Jurkat, Clone E6-1 (cell line): ENCODE data around the gene PRDM16.
"Not testable (repeated sequence)": the region's sequence is repeated elsewhere in the genome, so short reads cannot be mapped to it uniquely, and the experiment has no call there.

Experiments
- DNase-seq: peaks from one replicate; pipeline ENCODE4 v3.0.0-alpha.2; 2011; ENCODE audit warnings: low read depth, low spot score
- H3K4me3 ChIP-seq: 2 replicates; pipeline ENCODE4 v1.5.1; 2011; ENCODE audit warnings: mild to moderate bottlenecking, low read length, control low read depth, moderate library complexity

Gene PRDM16

GRCh38 chr1:3077081-3077480 lies 8.1 kb downstream of the PRDM16 start:
- H3K4me3 ChIP-seq, result no peak overlapping the region
- no peak for DNase-seq

GRCh38 chr1:3077561-3077960 lies 8.6 kb downstream of the PRDM16 start:
- H3K4me3 ChIP-seq, result no peak overlapping the region
- no peak for DNase-seq

- no peak for DNase-seq
Observed at GRCh38 chr1:3078430-3078861, 9.4 kb downstream of the PRDM16 start.

GRCh38 chr1:3078871-3079270 lies 9.9 kb downstream of the PRDM16 start:
- H3K4me3 ChIP-seq, result no peak overlapping the region
- no peak for DNase-seq

More at GRCh38 chr1:3078430-3078861, 9.4 kb downstream of the PRDM16 start:
- no peak overlapping the region for H3K4me3 ChIP-seq

- DNase-seq, result no peak
- H3K4me3 ChIP-seq, result no peak overlapping the region
Observed at GRCh38 chr1:3079381-3080052, 10.5 kb downstream of the PRDM16 start.

GRCh38 chr1:3080053-3080955 lies 11.3 kb downstream of the PRDM16 start:
- H3K4me3 ChIP-seq, result no peak overlapping the region
- no peak for DNase-seq

GRCh38 chr1:3081171-3081683 lies 12.2 kb downstream of the PRDM16 start:
- no peak overlapping the region for H3K4me3 ChIP-seq
- no peak for DNase-seq

GRCh38 chr1:3082051-3082450 lies 13.0 kb downstream of the PRDM16 start:
- no peak overlapping the region for H3K4me3 ChIP-seq
- no peak for DNase-seq

- DNase-seq, result no peak
- H3K4me3 ChIP-seq, result no peak overlapping the region
Observed at GRCh38 chr1:3082571-3083516, 13.8 kb downstream of the PRDM16 start.

GRCh38 chr1:3084154-3084553 lies 15.2 kb downstream of the PRDM16 start:
- no peak overlapping the region for H3K4me3 ChIP-seq
- DNase-seq, result no peak

- no peak overlapping the region for H3K4me3 ChIP-seq
- no peak for DNase-seq
Observed at GRCh38 chr1:3084726-3085125, 15.7 kb downstream of the PRDM16 start.

GRCh38 chr1:3085721-3086120 lies 16.7 kb downstream of the PRDM16 start:
- DNase-seq, result no peak
- H3K4me3 ChIP-seq, result no peak overlapping the region

GRCh38 chr1:3086272-3086974 lies 17.4 kb downstream of the PRDM16 start:
- H3K4me3 ChIP-seq, result no peak overlapping the region
- DNase-seq, result no peak

GRCh38 chr1:3087049-3087448 lies 18.0 kb downstream of the PRDM16 start:
- H3K4me3 ChIP-seq, result no peak overlapping the region
- no peak for DNase-seq

GRCh38 chr1:3087946-3088668 lies 19.1 kb downstream of the PRDM16 start:
- not testable (repeated sequence) for H3K4me3 ChIP-seq, DNase-seq

- no peak overlapping the region for H3K4me3 ChIP-seq
- no peak for DNase-seq
Observed at GRCh38 chr1:3089490-3089889, 20.5 kb downstream of the PRDM16 start.

- no peak overlapping the region for H3K4me3 ChIP-seq
- DNase-seq, result no peak
Observed at GRCh38 chr1:3091334-3091733, 22.3 kb downstream of the PRDM16 start.

GRCh38 chr1:3092530-3092929 lies 23.5 kb downstream of the PRDM16 start:
- DNase-seq, result no peak
- no peak overlapping the region for H3K4me3 ChIP-seq
